GM18951 (cell line): Measurements from ENCODE around the gene GIMD1.

Source experiments
- POLR2A ChIP-seq: IDR thresholded peaks from 4 replicates; pipeline ENCODE4 v1.6.1; 2011; ENCODE audit warnings: mild to moderate bottlenecking; ENCODE audit not compliant: insufficient read length, insufficient read depth; ENCODE audit errors: extremely low read depth
- in situ Hi-C: fragments of 300-500 bp; cut with MboI; formaldehyde crosslinking; loops from one replicate; pipeline ENCODE4 v1.12.0; 2022; ENCODE audit warnings: low sequenced_read_pairs, mixed read lengths, inconsistent platforms; ENCODE audit not compliant: unreplicated experiment

The GIMD1 gene

GRCh38 chr4:106367072-106367471 lies 1.5 kb downstream of the GIMD1 start:
- in situ Hi-C loops = no loop called here
- no peak for TF ChIP-seq POLR2A

GRCh38 chr4:106366026-106366425 lies 2.6 kb downstream of the GIMD1 start:
- in situ Hi-C loops = no loop called here
- TF ChIP-seq POLR2A = no peak

- in situ Hi-C loops = no loop called here
- TF ChIP-seq POLR2A = no peak
Measured at GRCh38 chr4:106365613-106366012, 3.0 kb downstream of the GIMD1 start.

GRCh38 chr4:106364282-106364681 lies 4.3 kb downstream of the GIMD1 start:
- TF ChIP-seq POLR2A = no peak
- in situ Hi-C loops = no loop called here

GRCh38 chr4:106362086-106362825 lies 6.3 kb downstream of the GIMD1 start:
- in situ Hi-C loops = no loop called here
- TF ChIP-seq POLR2A = no peak

- in situ Hi-C loops = no loop called here
- no peak for TF ChIP-seq POLR2A
Measured at GRCh38 chr4:106358899-106359298, 9.7 kb downstream of the GIMD1 start.

GRCh38 chr4:106355193-106355592 lies 13.4 kb downstream of the GIMD1 start:
- in situ Hi-C loops = no loop called here
- TF ChIP-seq POLR2A = no peak

GRCh38 chr4:106353786-106354185 lies 14.8 kb downstream of the GIMD1 start:
- in situ Hi-C loops = no loop called here

GRCh38 chr4:106351016-106351415 lies 17.6 kb downstream of the GIMD1 start:
- TF ChIP-seq POLR2A = no peak
- in situ Hi-C loops = no loop called here

More at GRCh38 chr4:106353786-106354185, 14.8 kb downstream of the GIMD1 start:
- no peak for TF ChIP-seq POLR2A

GRCh38 chr4:106347167-106347566 lies 21.4 kb downstream of the GIMD1 start:
- in situ Hi-C loops = no loop called here
- no peak for TF ChIP-seq POLR2A

- in situ Hi-C loops = no loop called here
- TF ChIP-seq POLR2A = no peak
Measured at GRCh38 chr4:106344647-106344970, 24.0 kb downstream of the GIMD1 start.

GRCh38 chr4:106343865-106344646 lies 24.5 kb downstream of the GIMD1 start:
- in situ Hi-C loops = no loop called here
- TF ChIP-seq POLR2A = no peak

GRCh38 chr4:106340774-106341173 lies 27.8 kb downstream of the GIMD1 start:
- in situ Hi-C loops = no loop called here
- TF ChIP-seq POLR2A = no peak

GRCh38 chr4:106339431-106339830 lies 29.1 kb downstream of the GIMD1 start:
- in situ Hi-C loops = no loop called here
- TF ChIP-seq POLR2A = no peak
